ENCODE data around the gene LMAN1L.

GRCh38 chr15:74799255-74799855 lies 13.3 kb upstream of the LMAN1L start:
- TF ChIP-seq POLR2A (IDR thresholded peaks at IDR 0.05) = no peak
- no peak for TF ChIP-seq CTCF (IDR thresholded peaks at IDR 0.05)
